HG03103 (cell line): Measurements from ENCODE around the gene CMC1.
A peak's percentile ranks its signal among the peaks of the same experiment; 100 is the strongest.
"Not testable (repeated sequence)": the region's sequence is repeated elsewhere in the genome, so short reads cannot be mapped to it uniquely, and the experiment has no call there.

Experiments used
- ATAC-seq: cut with Tn5 transposase; IDR thresholded peaks from one replicate; pipeline ENCODE4 v1.9.1; 2021; ENCODE audit warnings: low read depth; ENCODE audit not compliant: unreplicated experiment

The CMC1 gene

GRCh38 chr3:28243424-28244106 lies 2.1 kb downstream of the CMC1 start:
- ATAC-seq: no peak

DNA sequence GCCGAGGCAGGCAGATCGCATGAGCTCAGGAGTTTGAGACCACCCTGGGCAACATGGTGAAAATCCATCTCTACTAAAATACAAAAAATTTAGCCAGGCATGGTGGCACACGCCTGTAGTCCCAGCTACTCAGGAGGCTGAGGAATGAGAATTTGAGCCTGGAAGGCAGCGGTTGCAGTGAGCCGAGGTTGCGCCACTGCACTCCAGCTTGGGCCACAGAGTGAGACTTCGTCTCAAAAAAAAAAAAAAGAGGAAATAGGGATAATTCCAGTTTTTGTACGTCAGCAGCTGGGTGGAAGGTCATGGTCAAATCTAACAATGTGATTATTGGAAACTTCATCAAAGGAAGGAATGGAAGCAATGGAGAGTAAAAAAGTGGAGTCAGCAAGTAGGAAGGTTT lies 3.1 kb downstream of the CMC1 start:
- ATAC-seq: no peak

- ATAC-seq: no peak
Observed at GRCh38 chr3:28247286-28247685, 5.9 kb downstream of the CMC1 start.

DNA sequence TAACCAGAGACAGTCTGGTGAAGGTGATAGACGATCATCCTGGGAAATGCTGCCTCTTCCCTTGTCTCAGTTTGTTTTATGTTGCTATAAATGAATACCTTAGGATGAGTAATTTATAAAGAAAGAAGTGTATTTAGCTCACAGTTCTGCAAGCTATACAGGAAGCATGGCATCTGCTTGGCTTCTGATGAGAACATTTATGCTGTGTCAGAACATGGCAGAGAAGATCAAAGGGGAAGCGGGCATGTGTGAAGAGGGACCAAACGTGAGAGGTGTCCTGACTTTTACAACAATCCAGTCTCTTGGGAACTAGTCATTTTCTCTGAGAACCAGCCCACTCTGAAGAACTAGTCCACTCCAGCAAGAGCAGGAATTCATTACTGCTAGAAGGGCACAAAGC lies 9.6 kb downstream of the CMC1 start:
- ATAC-seq: no peak

- no peak for ATAC-seq
Observed at GRCh38 chr3:28252001-28252431, 10.6 kb downstream of the CMC1 start.

GRCh38 chr3:28253040-28253715 lies 11.8 kb downstream of the CMC1 start:
- no peak for ATAC-seq

- no peak for ATAC-seq
Observed at GRCh38 chr3:28262001-28262400, 20.6 kb downstream of the CMC1 start.

- ATAC-seq: no peak
Observed at GRCh38 chr3:28265641-28266040, 24.2 kb downstream of the CMC1 start.

DNA sequence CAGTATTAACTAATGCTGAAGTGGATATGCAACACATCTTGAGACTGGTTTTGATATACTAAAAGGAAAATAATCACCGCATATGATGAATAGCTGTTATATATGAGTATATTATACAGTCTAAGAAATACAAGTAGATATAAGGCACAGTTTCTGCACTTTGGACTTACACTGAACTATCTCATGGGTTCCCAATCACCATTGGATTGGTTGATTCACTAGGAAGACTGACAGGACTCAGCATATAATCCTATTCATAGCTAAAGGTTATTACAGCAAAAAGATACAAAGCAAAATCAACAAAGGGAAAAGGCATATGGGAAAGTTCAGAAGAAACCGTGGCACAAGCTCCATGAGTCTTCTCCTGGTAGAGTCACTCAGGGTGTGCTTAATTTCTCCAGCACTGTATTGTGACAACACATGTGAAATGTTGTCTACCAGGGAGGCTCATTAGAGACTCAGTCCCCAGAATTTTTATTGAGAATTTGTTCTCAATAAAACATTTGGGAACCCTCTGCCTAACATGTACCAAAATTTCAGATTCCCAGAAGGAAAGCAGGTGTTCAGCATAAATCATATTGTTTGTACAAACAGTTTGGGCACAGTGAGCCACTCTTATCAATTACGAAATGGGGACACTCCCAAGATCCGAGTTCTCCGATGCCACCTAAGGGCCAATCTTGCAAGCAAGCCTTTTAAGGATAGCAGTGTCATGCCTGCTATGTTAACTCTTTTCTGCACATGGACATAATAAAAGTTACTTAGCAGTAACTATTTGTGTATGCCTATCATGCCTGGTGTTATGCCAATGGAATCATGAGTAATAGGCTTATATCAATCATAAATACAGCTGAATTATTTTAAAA lies 26.8 kb downstream of the CMC1 start:
- no peak for ATAC-seq

DNA sequence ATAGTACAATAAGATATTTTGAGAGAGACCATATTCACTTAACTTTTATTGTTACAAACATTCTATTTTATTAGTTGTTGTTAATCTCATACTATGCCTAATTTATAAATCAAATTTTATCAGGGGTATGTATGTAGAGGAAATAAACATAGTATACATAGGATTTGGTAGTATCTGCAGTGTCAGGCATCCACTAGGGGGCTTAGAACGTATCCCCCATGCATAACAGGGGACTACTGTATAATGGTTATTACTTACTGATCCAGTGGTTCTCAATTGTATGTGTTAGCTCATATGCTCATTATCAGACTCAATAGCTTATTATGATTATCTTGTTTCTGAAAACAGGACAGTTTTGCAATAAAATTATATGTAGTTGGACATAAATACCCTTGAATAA lies 27.6 kb downstream of the CMC1 start:
- no peak for ATAC-seq

DNA sequence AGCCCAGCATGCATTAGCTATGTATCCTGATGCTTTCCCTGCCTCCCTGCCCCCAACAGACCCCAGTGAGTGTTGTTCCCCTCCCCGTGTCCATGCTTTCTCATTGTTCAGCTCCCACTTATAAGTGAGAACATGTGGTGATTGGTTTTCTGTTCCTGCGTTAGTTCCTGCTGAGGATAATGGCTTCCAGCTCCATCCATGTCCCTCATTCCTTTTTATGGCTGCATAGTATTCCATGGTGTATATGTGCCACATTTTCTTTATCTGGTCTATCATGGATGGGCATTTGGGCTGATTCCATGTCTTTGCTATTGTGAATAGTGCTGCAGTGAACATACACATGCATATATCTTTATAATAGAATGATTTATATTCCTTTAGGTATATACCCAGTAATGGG lies 28.5 kb downstream of the CMC1 start:
- not testable (repeated sequence) for ATAC-seq

GRCh38 chr3:28273837-28274236 lies 32.4 kb downstream of the CMC1 start:
- ATAC-seq: no peak

DNA sequence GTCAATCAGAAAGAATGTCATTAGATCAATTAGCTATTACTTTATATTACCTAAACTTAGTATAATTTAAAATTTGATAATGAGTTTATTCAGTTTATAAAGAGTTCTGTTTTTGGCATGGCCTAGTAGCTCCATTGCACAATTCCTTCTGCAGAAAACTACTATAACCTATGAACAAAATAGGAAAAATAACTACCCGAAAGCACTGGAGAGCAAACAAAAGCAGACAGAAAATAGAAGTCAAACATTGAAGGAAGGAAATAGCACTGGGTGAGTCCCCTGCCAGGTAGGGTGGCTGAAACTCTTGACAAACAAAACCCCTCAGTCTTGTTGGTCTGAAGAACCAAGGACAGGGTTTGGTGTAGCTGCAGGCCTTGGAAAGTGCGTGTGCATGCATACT lies 37.5 kb downstream of the CMC1 start:
- ATAC-seq: no peak

GRCh38 chr3:28279770-28280169 lies 38.4 kb downstream of the CMC1 start:
- no peak for ATAC-seq

DNA sequence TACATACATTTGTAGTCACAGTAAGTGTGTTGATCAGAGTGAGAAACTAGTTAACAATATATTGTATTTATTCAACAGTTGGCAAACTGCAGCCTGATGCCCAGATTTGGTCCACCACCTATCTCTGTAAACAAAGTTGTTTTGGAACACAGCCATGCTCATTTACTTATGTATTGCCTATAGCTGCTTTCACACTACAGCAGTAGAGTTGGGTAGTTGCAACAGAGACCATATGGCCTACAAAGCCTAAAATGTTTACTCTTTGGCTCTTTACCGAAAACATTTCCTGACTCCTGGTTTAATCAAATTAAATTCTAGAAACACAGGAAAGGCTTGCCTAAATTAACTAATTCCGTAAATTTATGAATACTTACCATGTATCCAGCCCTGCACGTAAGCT lies 39.4 kb downstream of the CMC1 start:
- ATAC-seq: no peak

DNA sequence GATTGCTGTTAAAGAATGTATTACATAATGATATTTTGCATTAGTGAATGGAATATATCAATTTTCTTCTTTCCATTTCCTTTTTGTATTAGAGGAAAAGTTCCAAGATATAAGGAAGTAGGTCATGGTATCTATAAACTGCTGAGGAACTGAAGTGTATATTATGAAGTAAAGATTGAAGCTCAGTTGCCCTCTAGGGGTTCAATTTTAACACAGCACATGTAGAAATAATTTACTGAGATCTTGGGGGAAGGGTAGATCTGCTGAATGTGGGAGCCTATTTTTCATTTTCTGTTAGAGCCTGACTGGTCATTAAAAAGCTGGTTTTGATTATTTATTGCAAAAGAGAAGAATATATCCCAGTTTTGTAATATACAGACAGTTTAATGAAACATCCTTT lies 45.2 kb downstream of the CMC1 start:
- peak; percentile 88 for ATAC-seq

GRCh38 chr3:28287046-28287445 lies 45.6 kb downstream of the CMC1 start:
- ATAC-seq: no peak

GRCh38 chr3:28290863-28291300 lies 49.5 kb downstream of the CMC1 start:
- ATAC-seq: no peak

DNA sequence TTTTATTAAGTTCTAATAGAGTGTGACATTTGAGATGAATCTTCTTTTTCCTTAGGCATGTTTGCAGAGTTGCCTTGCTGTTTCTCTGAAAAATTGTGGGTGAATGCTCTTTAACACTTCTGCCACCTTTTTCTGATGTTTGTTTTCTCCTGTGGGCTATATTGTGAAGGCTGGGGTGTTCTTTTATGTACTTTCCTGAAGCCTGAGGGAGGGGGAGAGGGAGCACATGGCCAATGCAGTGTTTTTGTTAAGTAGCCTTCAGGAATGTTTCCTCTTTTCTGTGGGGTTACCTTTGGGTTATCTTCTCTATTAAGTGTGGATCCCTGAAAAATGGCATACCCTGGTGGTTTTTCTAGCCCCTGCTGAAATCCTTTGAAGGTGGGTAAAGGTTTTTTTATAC lies 50.2 kb downstream of the CMC1 start:
- ATAC-seq: no peak

- no peak for ATAC-seq
Observed at GRCh38 chr3:28292622-28293021, 51.2 kb downstream of the CMC1 start.

DNA sequence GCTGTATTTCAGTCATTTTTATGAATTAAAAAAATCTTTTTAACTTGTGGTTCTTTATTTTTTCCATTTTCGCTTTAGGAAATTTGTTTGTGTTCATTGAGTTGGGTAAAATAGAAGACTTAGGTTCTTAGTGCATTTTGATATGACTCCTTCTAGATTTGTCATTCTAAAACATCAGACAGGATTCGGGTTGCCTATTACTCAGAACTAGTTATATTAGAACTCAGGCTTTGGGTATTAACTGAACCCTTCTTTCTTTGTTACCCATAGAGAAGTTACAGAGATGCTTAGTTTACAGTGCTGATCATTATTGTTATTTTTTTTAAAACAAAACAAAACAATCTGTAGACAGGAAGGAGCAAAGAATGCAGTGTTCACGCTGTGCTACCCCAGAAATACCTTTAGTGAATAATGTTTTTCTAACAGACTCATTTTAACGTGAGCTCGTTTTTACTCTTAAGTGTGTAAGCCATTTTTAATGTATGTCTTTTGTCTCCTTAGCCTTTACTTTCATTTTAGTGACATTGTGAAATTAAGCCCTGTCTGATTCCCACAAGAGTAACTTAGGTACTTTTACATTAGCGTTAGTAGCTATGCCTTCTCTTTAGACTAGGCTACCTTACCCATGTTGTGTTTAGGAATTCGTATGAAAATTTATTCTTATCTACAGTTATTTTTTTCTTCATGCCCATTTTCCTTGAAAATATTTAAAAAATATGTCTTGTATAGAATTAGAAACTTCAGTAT lies 53.4 kb downstream of the CMC1 start:
- no peak for ATAC-seq
